HG02885 (cell line): Measurements from ENCODE around the gene ADAM22.
"Not testable (repeated sequence)": the region's sequence is repeated elsewhere in the genome, so short reads cannot be mapped to it uniquely, and the experiment has no call there.

ENCODE experiments used
- ATAC-seq: cut with Tn5 transposase; IDR thresholded peaks from one replicate; pipeline ENCODE4 v1.9.1; 2021; ENCODE audit warnings: mild to moderate bottlenecking; ENCODE audit not compliant: unreplicated experiment, poor library complexity

Gene ADAM22

GRCh38 chr7:88150033-88150432, 216.0 kb downstream of the ADAM22 start:
- no peak for ATAC-seq

GRCh38 chr7:88151119-88151790, 217.2 kb downstream of the ADAM22 start:
- no peak for ATAC-seq

- ATAC-seq: no peak
Measured at GRCh38 chr7:88153378-88153777, 219.3 kb downstream of the ADAM22 start.

GRCh38 chr7:88155756-88156155, 221.7 kb downstream of the ADAM22 start:
- no peak for ATAC-seq

DNA sequence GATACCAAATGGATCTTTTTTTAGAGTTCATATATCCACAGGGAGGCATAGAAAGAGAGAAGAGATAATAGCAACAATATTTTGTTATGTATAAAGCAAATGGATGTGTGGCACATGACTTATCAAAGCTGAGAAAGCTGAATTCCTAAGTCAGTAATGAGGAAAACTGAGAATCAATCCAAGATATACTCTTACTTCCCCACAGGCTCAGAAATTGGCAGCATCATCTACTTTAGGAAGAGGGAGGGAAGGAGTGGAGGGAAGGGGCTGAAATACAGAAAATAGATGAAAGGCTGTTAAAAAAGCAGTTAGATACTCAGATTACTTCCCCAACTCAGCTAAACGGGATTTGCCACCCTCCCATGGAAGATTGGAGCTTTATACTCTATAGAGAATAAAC, 222.3 kb downstream of the ADAM22 start:
- no peak for ATAC-seq

GRCh38 chr7:88159741-88160140, 225.7 kb downstream of the ADAM22 start:
- not testable (repeated sequence) for ATAC-seq

GRCh38 chr7:88165697-88166096, 231.6 kb downstream of the ADAM22 start:
- no peak for ATAC-seq

- no peak for ATAC-seq
Measured at GRCh38 chr7:88167223-88167622, 233.2 kb downstream of the ADAM22 start.

DNA sequence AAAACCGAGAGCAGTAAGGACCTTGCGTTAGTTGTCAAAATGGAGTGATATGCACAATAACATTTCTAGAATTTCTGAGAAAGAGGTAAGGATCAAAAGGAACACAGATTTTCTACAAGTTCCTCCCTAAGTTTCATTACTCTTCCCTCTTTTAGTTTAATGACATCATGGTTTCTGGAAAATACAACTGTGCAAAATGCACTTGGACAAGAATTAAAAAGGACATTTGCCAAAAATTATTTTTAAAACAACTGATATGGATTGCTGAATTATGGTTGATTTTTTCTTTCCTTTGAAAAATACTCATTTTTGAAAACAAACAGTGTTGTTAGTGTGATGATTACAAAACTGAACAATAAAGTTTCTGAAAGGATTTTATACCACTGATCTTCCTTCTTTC, 233.7 kb downstream of the ADAM22 start:
- ATAC-seq: no peak

- peak; percentile 64 for ATAC-seq
Measured at GRCh38 chr7:88169717-88170320, 235.8 kb downstream of the ADAM22 start.

DNA sequence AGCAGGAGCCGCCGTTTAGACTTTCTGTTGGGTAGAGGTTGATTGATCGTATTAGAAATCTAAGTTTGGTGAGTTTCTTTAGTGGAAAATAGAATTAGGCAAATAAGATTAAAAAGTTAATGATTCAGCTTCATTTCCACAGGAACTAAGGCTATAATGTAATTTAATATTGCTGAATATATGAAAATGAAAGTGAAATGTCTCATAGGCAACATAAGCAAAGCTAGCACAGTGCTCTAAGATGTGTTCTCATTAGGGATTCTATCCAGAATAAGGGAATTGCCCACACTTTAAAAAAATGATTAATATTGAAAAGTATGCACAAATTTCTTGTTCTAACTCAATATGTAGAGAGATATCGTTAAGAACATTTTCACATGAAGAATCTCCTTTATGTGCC, 238.8 kb downstream of the ADAM22 start:
- ATAC-seq: no peak

DNA sequence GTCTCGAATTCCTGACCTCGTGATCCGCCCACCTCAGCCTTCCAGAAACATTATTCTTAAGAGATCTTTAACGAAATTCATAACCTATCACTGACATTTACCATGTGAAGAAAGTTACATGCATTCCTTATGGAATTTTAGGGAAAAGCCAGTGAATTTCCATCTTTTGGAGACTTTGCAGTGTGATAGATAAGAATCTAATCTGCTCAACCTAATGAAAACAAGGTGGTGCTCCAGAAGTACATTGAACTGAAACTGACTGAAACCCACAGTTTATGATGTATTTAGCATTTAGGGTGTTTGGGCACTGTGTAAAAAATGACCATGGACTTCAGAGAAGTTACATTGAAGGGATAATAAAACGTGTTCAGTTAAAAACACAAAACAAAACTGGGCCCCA, 242.1 kb downstream of the ADAM22 start:
- no peak for ATAC-seq

DNA sequence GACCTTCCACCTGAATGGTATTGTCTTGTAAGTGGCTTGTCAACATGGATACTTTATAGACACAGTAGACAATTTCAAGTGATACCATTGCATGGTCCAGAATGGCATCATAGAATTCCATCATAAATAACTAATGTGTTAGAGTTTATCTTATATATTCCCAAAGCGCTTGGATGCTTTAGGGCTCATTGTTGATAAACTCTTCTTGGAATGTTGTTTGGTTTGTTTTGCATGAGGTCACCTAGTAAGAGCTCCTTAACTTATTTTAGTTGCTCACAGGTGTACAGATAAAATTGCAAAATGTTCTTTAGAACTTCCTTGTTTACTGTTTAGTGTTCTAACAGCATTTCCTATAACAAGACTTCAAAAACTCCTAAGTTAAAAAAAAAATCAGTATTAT, 249.0 kb downstream of the ADAM22 start:
- no peak for ATAC-seq

DNA sequence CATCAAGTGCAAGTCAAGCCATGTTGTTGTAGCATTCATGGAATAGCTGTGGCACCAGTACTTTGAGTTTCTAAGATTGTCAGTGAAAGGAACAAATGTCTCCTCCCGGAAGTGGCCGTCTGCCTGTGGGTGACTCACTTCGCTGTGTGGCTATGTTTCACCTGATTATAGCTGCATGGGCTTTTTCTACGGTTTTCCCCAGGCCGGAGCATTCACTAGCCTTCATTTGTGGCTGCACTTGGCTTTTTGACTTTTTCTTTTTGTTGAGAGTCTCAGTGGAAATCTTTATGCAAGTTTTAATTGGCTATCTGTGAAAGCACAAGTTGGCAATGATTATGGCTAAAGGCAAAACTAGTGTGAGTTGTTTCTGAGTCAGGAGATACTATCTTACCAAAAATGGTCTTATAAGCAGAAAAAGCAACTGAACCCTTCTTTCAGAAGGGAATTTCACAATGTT, 250.8 kb downstream of the ADAM22 start:
- peak; percentile 99 for ATAC-seq

DNA sequence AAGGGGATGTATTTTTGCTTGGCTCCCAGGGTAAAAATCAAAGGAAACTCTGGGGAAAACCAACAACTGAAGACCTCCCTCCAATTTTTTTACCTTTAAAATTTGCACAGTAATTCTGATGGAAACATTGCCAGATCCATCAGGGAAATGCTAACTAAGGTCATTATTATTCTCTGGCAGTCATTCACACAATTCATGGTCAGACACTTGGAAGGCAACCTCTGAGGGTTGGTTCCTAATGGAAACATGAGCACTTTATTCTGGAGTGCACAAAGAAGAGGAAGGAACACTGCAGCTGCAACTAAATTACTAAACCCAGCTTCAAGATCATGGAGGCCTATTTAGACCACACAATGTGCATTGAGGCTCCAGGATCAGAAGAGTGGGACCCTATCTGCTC, 251.6 kb downstream of the ADAM22 start:
- ATAC-seq: no peak

- ATAC-seq: no peak
Measured at GRCh38 chr7:88191911-88192310, 257.9 kb downstream of the ADAM22 start.

DNA sequence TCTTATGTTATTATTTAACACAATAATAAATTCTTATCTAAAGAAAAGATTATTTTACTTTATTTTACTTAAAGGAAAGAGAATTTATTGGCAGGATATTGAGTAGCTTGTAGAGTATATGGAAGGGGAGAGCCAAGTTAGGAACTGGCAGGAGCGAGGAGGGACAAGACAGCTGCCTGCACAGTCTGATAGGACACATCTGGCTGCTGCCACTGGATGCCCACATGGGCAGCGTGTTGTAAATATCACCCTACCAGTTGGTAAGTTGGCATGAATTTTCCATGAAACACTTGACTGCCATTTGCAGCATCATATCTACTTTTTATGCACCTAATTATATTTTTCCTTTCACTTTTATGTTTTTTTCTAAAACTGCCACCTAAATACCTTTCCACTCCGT, 266.2 kb downstream of the ADAM22 start:
- no peak for ATAC-seq

DNA sequence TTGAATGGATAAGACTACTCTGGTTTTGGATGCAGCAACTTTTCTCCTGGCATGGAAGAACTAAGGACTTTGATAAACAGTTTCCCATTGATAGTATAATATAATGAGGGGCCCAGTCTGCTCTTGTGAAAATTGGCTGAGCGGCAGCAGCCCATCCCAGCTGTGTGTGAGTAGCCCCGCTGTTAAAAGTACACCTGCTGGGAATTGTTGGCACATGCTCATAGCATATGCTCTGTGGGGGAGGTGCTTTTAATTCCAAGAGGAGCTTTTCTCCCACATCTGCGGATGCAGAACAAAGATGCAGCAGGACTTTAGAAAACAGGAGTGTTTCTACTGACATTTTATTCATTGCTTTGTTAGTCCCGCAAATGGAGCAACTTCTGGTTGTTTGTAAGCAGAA, 266.7 kb downstream of the ADAM22 start:
- no peak for ATAC-seq

- no peak for ATAC-seq
Measured at GRCh38 chr7:88201305-88201704, 267.3 kb downstream of the ADAM22 start.

GRCh38 chr7:88202278-88202677, 268.2 kb downstream of the ADAM22 start:
- peak; percentile 55 for ATAC-seq

DNA sequence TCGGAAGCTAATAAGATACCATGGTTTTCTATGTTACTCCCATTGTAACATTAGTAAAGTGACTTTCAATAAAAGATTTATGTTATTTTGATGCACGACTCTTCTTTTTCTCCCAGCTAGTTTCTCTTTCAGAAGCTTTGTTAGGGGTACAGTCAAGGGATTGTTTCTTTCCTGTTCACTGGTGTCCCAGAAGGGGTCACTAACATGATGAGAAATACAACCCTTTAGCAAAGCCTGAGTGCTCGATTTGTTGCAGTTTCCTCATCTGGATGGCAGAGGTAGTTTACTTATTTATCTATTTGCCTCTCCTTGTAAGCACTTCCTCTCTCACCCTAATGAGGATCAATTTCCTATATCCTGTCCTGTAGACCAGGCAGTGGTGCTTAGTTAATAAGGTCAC, 268.7 kb downstream of the ADAM22 start:
- peak; percentile 33 for ATAC-seq

DNA sequence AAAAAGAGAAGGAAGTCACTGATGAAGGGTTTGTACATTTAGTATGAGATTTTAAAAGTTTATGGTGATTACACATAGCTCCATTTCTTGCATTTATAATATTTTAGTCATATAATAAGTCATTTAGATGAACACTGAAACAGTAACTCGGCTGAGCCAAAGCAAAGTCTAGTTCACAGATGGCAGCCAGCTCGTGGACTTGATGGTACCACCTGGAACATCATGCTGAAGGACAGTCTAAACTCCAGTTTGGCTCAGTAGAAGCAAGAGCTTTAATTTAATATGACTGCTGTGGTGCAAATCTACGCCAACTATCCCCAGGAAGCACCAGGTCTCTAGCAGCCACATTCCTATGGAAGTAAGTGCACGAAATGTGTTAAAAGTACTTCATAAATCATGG, 269.4 kb downstream of the ADAM22 start:
- ATAC-seq: no peak
